GM19193 (cell line): ENCODE results near the gene FN3KRP.

Experiments
- POLR2A ChIP-seq: IDR thresholded peaks from 4 replicates; pipeline ENCODE4 v1.6.1; 2011; ENCODE audit not compliant: insufficient read depth, insufficient read length; ENCODE audit errors: extremely low read depth

FN3KRP gene

GRCh38 chr17:82743344-82744219 lies 27.1 kb downstream of the FN3KRP start:
- TF ChIP-seq POLR2A, result no peak

DNA sequence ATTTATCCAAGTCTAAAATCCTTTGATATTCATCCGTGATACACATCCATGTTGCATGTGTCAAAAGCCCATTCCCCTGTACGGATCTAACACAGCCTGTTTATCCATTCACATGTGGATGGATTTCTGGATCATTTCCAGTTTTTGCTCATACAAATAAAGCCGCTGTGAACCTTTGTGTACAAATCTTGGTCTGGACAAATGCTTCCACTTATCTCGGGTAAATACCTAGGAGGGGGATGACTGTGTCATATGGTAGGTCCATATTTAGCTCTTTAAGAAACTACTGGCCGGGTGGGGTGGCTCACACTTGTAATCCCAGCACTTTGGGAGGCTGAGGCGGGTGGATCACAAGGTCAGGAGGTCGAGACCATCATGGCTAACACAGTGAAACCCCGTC lies 29.0 kb downstream of the FN3KRP start:
- no peak for TF ChIP-seq POLR2A

- no peak for TF ChIP-seq POLR2A
Measured at GRCh38 chr17:82748756-82749155, 32.2 kb downstream of the FN3KRP start.

DNA sequence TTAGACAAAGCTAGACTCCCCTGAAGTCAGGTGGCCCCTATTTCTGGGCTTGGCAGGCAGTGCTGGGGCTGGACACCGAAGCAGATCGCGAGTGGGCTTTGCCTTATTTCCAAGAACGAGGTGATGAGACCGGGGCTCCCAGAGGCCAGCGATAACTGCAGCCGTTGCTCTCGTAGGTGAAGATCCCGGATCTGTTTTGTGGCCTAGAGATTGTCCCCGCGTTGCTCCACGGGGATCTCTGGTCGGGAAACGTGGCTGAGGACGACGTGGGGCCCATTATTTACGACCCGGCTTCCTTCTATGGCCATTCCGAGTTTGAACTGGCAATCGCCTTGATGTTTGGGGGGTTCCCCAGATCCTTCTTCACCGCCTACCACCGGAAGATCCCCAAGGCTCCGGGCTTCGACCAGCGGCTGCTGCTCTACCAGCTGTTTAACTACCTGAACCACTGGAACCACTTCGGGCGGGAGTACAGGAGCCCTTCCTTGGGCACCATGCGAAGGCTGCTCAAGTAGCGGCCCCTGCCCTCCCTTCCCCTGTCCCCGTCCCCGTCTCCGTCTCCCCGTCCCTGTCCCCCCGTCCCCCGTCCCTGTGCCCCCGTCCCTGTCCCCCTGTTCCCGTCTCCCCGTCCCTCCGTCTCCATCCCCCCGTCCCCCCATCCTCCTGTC lies 33.9 kb downstream of the FN3KRP start:
- no peak for TF ChIP-seq POLR2A

DNA sequence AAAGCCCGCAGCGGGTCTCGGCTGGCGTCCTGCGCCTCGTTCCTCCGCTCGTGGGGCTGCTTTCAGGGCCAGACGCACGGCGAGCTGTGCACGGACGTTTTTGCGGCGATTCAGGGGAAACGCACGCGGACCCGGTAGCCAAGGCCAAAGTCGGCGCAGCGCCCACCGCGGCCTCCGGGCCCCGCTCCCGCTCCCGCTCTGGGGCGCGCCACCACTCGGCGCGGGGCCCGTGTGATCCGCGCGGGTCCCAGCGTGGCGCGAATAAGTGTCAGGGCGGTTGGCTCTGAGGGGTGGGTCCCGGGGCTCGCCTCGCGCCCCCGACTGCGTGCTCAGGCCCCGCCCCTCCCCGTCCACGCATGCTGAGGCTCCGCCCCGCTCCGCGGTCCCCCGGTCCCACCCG lies 34.7 kb downstream of the FN3KRP start:
- no peak for TF ChIP-seq POLR2A

GRCh38 chr17:82751571-82752370 lies 35.3 kb downstream of the FN3KRP start, which contains the start of gene TBCD:
Gene TBCD, plus strand, starts transcription at chr17:82752065. Its CDS starts 129 bp downstream, at chr17:82752194.
- peak; percentile 67 for TF ChIP-seq POLR2A

GRCh38 chr17:82752371-82753200 lies 36.1 kb downstream of the FN3KRP start:
- no peak for TF ChIP-seq POLR2A

- no peak for TF ChIP-seq POLR2A
Measured at GRCh38 chr17:82753201-82753464, 36.6 kb downstream of the FN3KRP start.

GRCh38 chr17:82754297-82755208 lies 38.0 kb downstream of the FN3KRP start:
- no peak for TF ChIP-seq POLR2A

GRCh38 chr17:82756166-82756565 lies 39.7 kb downstream of the FN3KRP start:
- TF ChIP-seq POLR2A, result no peak

- TF ChIP-seq POLR2A, result no peak
Measured at GRCh38 chr17:82765371-82765770, 48.9 kb downstream of the FN3KRP start.

DNA sequence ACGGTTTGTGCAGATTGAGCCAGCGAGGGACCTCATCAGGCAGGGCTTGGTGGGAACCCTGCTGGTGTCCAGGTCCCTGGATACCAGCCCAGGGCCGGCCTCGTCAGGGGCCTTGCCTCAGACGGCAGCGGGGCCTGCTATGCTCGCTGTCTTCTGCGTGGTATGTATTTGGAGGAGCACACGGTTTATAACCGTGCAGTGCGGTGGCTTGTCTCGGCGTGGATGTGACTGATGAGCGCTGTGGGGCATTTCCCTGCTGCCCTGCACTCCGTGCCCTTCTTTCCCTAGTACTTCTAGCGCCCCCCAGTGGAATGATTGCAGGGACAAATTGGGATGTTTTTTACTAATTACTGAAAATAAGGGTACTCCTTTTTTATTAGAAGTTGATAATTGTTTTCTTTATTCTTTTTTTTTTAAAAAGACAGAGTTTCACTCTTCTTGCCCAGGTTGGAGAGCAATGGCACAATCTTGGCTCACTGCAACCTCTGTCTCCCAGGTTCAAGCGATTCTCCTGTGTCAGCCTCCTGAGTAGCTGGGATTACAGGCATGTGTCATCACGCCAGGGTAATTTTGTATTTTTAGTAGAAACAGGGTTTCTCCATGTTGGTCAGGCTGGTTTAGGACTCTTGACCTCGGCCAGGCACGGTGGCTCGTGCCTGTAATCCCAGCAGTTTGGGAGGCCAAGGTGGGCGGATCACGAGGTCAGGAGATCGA lies 50.7 kb downstream of the FN3KRP start:
- TF ChIP-seq POLR2A, result no peak

DNA sequence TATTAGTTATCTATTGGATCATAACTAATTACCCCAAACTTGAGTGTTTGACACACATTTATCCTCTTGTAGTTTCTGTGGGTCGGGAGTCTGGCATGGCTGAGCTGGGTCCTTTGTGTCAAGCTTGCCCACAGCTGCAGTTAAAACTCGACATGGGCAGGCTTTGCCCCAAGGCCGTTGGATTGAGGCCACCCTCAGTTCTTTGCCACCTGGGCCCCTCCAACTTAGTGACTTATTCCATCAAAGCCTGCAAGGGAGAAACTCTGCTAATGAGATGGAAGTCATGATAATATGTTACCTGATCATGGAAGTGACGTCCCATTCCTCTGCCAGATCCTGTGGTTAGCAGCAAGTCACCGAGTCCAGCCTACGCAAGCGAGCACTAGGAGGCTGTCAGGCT lies 52.5 kb downstream of the FN3KRP start:
- no peak for TF ChIP-seq POLR2A

- no peak for TF ChIP-seq POLR2A
Measured at GRCh38 chr17:82772026-82772425, 55.5 kb downstream of the FN3KRP start.
